ENCODE results near the gene PARVA.

DNA sequence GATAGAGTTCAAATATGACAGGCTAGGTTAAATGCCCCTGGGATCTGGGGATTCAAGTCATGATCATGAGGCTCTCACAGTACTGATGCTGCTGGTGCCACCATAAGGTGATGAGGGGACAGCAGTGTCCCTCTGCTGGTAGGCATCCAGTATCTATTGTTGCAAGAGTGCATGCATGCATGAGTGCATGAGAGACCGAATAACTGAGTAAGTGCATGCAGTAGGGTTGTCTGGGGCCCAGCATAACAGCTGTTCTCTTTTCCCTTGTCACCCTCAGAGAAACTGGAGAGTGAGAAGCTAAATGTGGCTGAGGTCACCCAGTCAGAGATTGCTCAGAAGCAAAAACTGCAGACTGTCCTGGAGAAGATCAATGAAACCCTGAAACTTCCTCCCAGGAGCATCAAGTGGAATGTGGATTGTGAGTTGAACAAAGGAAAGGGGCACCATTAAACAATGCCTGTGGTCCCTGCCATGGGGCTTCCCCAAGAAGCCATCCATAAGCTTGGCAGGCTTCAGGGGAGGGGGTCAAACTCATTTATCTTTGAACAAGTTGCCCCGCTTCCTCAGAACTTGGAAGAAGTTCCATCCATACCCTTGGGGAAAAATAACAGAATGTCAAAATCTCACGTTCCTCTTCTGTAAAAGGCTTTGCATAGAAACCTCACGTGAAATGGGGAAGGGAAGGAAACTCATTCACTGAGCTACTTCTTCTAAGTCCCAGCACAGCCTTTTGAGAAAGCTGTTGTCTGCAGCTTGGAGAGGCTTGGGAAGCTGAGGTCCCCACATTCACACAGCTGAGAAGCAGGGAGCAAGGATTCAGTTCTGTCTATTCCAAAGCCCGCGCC, 119.0 kb downstream of the PARVA start:
- no peak for TF ChIP-seq HDAC6 (IDR thresholded peaks at IDR 0.05; ENCODE audit: low read depth, low read length)
- no peak for TF ChIP-seq GATAD2A (IDR thresholded peaks at IDR 0.05)
- TF ChIP-seq TCF7 (IDR thresholded peaks at IDR 0.05; ENCODE audit: borderline replicate concordance): no peak
- TF ChIP-seq MXI1 (IDR thresholded peaks at IDR 0.05; ENCODE audit: low read depth, low read length): no peak
- no peak for TF ChIP-seq PCBP2 (IDR thresholded peaks at IDR 0.05; ENCODE audit: low read depth, low read length, poor library complexity, severe bottlenecking)
- TF ChIP-seq SRSF1 (IDR thresholded peaks at IDR 0.05; ENCODE audit: low read depth, low read length): no peak
- no peak for TF ChIP-seq GABPA (tag; conservative IDR thresholded peaks at IDR 0.05; ENCODE audit: low read depth)
- TF ChIP-seq ZNF707 (CRISPR knock-in tag; conservative IDR thresholded peaks at IDR 0.05): no peak
- 0 out of 6 replicates have a peak, but pooled peaks of 2 of the 3 experiments have one; percentile 13 to 15 for TF ChIP-seq CTCF (IDR thresholded peaks at IDR 0.05 in 2 of 3, conservative IDR thresholded peaks at IDR 0.05 in 1 of 3; ENCODE audit: insufficient read depth in 2 of 3, low read depth in 1 of 3, low read length in 3 of 3)
- no peak for TF ChIP-seq SETDB1 (IDR thresholded peaks at IDR 0.05; ENCODE audit: low read length)
- TF ChIP-seq, protein P1, sequence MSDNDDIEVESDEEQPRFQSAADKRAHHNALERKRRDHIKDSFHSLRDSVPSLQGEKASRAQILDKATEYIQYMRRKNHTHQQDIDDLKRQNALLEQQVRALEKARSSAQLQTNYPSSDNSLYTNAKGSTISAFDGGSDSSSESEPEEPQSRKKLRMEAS (CRISPR knock-in tag; IDR thresholded peaks at IDR 0.05): no peak
- TF ChIP-seq LARP7 (IDR thresholded peaks at IDR 0.05): no peak
- TF ChIP-seq, protein P2, sequence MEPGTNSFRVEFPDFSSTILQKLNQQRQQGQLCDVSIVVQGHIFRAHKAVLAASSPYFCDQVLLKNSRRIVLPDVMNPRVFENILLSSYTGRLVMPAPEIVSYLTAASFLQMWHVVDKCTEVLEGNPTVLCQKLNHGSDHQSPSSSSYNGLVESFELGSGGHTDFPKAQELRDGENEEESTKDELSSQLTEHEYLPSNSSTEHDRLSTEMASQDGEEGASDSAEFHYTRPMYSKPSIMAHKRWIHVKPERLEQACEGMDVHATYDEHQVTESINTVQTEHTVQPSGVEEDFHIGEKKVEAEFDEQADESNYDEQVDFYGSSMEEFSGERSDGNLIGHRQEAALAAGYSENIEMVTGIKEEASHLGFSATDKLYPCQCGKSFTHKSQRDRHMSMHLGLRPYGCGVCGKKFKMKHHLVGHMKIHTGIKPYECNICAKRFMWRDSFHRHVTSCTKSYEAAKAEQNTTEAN (CRISPR knock-in tag; IDR thresholded peaks at IDR 0.05): no peak

Measured in K562 (cell line).